ENCODE data around the gene AURKAIP1. TPM values are rescaled to one million over a fixed set of nuclear protein-coding genes. Genes with fewer than 3 reads are reported as not detected.

Gene AURKAIP1
- total and polyA plus RNA-seq, 9 of the 15 experiments (the other 6 are each of a cell fraction or from before 2014, with no cell fraction given) = 7.8 to 478 (median 92.0) TPM

DNA sequence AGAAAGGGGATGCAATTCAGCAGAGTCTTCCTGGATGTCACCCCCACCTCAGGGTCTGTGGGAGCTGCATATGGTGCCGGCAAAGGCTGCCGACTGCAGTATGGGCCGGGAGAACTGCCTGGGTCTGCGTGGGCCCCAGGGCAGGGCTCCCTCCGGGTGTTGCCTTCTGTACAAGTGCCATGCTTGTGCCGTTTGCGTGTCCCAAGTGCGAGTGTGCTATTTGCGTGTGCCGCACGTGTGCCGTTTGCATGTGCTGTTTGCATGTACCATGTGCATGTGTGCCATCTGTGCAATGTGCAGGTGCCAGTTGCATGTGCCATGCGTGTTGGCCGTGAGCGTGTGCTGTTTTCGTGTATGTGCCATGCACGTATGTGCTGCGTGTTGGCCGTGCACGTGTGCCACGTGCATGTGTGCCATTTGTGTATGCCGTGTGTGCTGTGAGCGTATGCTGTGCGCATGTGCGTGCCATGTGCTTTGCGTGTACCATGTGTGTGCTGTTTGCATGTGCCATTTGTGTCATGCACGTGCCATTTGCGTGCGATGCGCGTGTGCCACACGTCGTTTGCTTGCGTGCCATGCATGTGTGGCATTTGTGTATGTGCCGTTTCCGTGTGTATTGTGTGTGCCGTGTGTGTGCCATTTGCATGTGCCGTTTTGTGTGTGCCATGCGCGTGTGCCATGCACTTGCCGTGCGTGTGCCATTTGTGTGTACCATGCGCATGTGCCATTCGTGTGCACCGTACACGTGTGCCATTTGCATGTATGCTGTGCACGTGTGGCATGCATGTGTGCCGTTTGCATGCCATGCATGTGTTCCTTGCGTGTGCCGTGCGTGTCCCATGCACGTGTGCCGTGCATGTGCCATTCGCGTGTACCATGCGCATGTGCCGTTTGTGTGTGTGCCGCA lies 45.5 kb downstream of the AURKAIP1 start (continued):
- no peak for TF ChIP-seq ESRRA (IDR thresholded peaks at IDR 0.05; ENCODE audit: borderline replicate concordance, low read depth)
- TF ChIP-seq ZNF79 (CRISPR knock-in tag; IDR thresholded peaks at IDR 0.05; ENCODE audit: low read depth) = no peak
- TF ChIP-seq SRSF1 (IDR thresholded peaks at IDR 0.05; ENCODE audit: low read depth, low read length) = 0 out of 2 replicates have a peak, but pooled peaks have one; percentile 58
- TF ChIP-seq, protein P1, sequence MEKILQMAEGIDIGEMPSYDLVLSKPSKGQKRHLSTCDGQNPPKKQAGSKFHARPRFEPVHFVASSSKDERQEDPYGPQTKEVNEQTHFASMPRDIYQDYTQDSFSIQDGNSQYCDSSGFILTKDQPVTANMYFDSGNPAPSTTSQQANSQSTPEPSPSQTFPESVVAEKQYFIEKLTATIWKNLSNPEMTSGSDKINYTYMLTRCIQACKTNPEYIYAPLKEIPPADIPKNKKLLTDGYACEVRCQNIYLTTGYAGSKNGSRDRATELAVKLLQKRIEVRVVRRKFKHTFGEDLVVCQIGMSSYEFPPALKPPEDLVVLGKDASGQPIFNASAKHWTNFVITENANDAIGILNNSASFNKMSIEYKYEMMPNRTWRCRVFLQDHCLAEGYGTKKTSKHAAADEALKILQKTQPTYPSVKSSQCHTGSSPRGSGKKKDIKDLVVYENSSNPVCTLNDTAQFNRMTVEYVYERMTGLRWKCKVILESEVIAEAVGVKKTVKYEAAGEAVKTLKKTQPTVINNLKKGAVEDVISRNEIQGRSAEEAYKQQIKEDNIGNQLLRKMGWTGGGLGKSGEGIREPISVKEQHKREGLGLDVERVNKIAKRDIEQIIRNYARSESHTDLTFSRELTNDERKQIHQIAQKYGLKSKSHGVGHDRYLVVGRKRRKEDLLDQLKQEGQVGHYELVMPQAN (IDR thresholded peaks at IDR 0.05; ENCODE audit: borderline replicate concordance) = no peak
- no peak for TF ChIP-seq PCBP2 (IDR thresholded peaks at IDR 0.05; ENCODE audit: low read depth, low read length, poor library complexity, severe bottlenecking)
- TF ChIP-seq POLR2AphosphoS5 (IDR thresholded peaks at IDR 0.05; ENCODE audit: control insufficient read depth, insufficient read depth, low read depth, low read length) = 0 out of 2 replicates have a peak, but pooled peaks have one; percentile 6
- peak; percentile 40 for TF ChIP-seq RBFOX2 (IDR thresholded peaks at IDR 0.05; ENCODE audit: low read depth, low read length)
- TF ChIP-seq, protein P2, sequence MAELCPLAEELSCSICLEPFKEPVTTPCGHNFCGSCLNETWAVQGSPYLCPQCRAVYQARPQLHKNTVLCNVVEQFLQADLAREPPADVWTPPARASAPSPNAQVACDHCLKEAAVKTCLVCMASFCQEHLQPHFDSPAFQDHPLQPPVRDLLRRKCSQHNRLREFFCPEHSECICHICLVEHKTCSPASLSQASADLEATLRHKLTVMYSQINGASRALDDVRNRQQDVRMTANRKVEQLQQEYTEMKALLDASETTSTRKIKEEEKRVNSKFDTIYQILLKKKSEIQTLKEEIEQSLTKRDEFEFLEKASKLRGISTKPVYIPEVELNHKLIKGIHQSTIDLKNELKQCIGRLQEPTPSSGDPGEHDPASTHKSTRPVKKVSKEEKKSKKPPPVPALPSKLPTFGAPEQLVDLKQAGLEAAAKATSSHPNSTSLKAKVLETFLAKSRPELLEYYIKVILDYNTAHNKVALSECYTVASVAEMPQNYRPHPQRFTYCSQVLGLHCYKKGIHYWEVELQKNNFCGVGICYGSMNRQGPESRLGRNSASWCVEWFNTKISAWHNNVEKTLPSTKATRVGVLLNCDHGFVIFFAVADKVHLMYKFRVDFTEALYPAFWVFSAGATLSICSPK (IDR thresholded peaks at IDR 0.05; ENCODE audit: borderline replicate concordance) = no peak
- no peak for TF ChIP-seq LCOR (CRISPR knock-in tag; IDR thresholded peaks at IDR 0.05)
- 0 out of 2 replicates have a peak, but pooled peaks have one; percentile 68 for TF ChIP-seq NR2C2 (CRISPR knock-in tag; IDR thresholded peaks at IDR 0.05)
- TF ChIP-seq NR2C2 (tag; IDR thresholded peaks at IDR 0.05) = no peak
- no peak for TF ChIP-seq ZNF347 (CRISPR knock-in tag; IDR thresholded peaks at IDR 0.05; ENCODE audit: low read depth)
- TF ChIP-seq STAT5B (CRISPR knock-in tag; IDR thresholded peaks at IDR 0.05) = no peak
- TF ChIP-seq, protein P3, sequence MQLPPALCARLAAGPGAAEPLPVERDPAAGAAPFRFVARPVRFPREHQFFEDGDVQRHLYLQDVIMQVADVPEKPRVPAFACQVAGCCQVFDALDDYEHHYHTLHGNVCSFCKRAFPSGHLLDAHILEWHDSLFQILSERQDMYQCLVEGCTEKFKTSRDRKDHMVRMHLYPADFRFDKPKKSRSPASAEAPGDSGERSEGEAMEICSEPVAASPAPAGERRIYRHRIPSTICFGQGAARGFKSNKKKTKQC (CRISPR knock-in tag; IDR thresholded peaks at IDR 0.05) = 0 out of 2 replicates have a peak, but pooled peaks have one; percentile 41
- TF ChIP-seq IRF2 (CRISPR knock-in tag; IDR thresholded peaks at IDR 0.05) = 0 out of 2 replicates have a peak, but pooled peaks have one; percentile 17
- peak; percentile 51; the same call in 1 of the 2 replicates for TF ChIP-seq STAT5A (IDR thresholded peaks at IDR 0.05; ENCODE audit: borderline replicate concordance, low read length)

Measured in K562 (cell line).